ENCODE data around the gene TNFRSF25.
A peak's percentile ranks its signal among the peaks of the same experiment; 100 is the strongest.

Gene TNFRSF25

DNA sequence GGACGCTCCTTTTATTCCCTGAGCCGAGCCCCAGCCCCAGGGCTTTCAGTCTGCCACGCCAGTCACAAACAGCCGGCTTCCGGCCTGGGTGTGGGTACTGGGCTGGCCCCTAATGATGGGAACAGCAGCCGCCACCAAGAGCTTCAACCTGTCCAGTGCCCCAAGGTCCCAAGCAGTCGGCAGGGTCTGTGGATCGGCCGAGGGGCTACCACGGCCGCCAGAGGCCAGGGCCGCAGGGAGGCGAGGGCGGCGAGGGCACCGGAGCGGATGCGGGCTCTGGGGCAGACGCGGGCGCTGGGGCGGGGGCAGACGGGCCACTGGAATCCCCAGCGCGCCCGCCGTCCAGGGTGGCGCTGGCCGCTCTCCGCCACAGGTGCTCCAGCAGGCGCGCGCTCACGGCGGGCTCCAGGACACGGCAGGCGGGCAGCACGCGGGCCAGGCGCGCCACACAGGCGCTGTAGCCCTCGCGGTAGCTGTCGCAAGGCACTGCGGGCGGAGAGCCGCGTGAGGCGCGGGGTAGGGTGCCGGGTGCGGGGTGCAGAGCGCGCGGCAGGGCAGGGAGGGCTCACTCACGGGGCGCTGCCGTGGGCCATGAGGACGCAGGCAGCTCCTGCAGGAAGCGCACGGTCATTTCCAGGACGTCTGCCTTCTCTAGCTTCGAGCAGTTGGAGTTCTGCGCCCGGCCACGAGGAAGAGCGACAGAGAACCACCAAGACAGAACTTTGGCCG, 47.1 kb downstream of the TNFRSF25 start:
- no peak for DNase-seq (ENCODE audit: low read depth, low spot score)
- TF ChIP-seq CTCF (IDR thresholded peaks at IDR 0.05; ENCODE audit: low read depth, low read length), result no peak
- no peak overlapping the region for H3K4me3 ChIP-seq (ENCODE audit: low read depth, low read length)
- in situ Hi-C loops (cut with HindIII; ENCODE audit: low sequenced_read_pairs), result no loop called here

DNA sequence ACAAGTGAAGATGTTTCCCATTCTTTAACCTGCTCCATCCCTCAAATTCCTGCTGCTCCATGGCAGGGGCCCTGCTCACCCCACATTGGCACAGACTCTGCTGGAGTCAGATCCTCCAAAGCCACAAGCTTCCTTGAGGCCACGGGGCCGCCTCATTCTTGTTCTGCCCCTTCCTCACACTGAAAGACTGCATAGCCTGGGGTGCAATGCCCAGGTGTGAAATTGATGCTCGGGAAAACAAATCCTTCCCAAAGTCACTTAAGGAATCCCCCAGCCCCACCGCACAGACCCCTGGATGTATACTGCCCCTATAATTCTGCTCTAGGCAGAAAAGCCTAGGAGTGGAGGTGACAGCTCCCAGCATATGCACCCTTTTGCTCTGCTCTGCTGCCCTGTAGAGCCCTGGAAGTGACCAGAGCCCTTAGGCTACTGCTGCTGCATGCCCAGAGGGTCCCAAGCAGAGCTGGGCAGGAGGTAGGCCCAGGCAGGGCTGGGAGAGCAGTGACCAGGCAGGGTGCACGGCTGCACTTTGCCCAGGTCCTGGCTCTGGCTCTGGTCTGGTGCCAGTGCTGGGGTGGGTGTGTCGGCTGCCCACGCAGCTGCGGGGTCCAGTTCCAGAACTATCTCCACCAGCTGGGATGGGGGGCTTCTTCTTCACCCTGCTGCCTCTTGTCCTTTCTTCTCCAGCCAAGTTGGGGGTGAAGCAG, 47.9 kb downstream of the TNFRSF25 start:
- no peak for TF ChIP-seq CTCF (IDR thresholded peaks at IDR 0.05; ENCODE audit: low read depth, low read length)
- in situ Hi-C loops (cut with HindIII; ENCODE audit: low sequenced_read_pairs), result no loop called here

GRCh38 chr1:6416906-6417305, 49.1 kb downstream of the TNFRSF25 start:
- DNase-seq (ENCODE audit: low read depth, low spot score), result no peak
- H3K4me3 ChIP-seq (ENCODE audit: low read depth, low read length), result no peak overlapping the region
- in situ Hi-C loops (cut with HindIII; ENCODE audit: low sequenced_read_pairs), result no loop called here
- no peak for TF ChIP-seq CTCF (IDR thresholded peaks at IDR 0.05; ENCODE audit: low read depth, low read length)

More for the DNA sequence above, 47.9 kb downstream of the TNFRSF25 start:
- H3K4me3 ChIP-seq (ENCODE audit: low read depth, low read length), result no peak overlapping the region
- DNase-seq (ENCODE audit: low read depth, low spot score), result no peak

- DNase-seq (ENCODE audit: low read depth, low spot score), result no peak
- in situ Hi-C loops (cut with HindIII; ENCODE audit: low sequenced_read_pairs), result no loop called here
- H3K4me3 ChIP-seq (ENCODE audit: low read depth, low read length), result no peak overlapping the region
- TF ChIP-seq CTCF (IDR thresholded peaks at IDR 0.05; ENCODE audit: low read depth, low read length), result no peak
Measured at GRCh38 chr1:6416295-6416656, 49.7 kb downstream of the TNFRSF25 start.

DNA sequence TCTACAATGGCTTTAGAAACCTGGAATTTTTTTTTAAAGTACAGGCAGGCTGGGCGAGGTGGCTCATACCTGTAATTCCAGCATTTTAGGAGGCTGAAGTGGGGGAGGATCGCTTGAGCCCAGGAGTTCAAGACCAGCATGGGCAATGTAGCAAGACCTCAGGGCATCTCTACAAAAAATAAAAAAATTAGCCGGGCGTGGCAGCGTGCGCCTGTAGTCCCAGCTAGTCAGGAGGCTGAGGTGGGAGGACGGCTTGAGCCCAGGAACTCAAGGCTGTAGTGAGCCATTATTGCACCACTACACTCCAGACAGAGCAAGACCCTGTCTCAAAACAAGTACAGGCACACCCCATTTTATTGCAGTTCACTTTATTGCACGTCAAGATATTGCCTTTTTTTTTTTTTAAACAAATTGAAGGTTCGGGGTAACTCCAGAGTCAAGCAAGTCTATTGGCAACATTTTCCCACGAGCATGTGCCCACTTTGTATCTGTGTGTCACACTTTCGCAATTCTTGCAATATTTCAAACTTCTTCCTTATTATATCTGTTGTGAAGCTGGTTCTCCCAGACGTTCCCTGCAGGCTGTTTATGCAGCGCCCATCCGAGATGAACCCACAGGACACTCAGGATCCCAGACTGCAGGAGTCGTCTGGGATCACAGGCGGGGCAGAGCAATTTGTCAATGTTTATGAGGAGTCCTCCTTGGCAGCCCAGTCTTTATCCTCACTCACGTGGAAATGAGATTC, 50.9 kb downstream of the TNFRSF25 start:
- no peak for DNase-seq (ENCODE audit: low read depth, low spot score)
- no peak overlapping the region for H3K4me3 ChIP-seq (ENCODE audit: low read depth, low read length)
- TF ChIP-seq CTCF (IDR thresholded peaks at IDR 0.05; ENCODE audit: low read depth, low read length), result no peak
- in situ Hi-C loops (cut with HindIII; ENCODE audit: low sequenced_read_pairs), result no loop called here

GRCh38 chr1:6414443-6414844, 51.5 kb downstream of the TNFRSF25 start:
- no peak overlapping the region for H3K4me3 ChIP-seq (ENCODE audit: low read depth, low read length)
- TF ChIP-seq CTCF (IDR thresholded peaks at IDR 0.05; ENCODE audit: low read depth, low read length), result peak; percentile 66
- peak; percentile 44 for DNase-seq (ENCODE audit: low read depth, low spot score)
- in situ Hi-C loops (cut with HindIII; ENCODE audit: low sequenced_read_pairs), result no loop called here

Measured in astrocyte of the spinal cord (primary cell).